ENCODE measurements around the gene IL17RD. TPM values are rescaled to one million over a fixed set of nuclear protein-coding genes. Genes with fewer than 3 reads are reported as not detected.

Gene IL17RD
- total and polyA plus RNA-seq, 10 of the 15 experiments (the other 5 are each of a cell fraction or from before 2014, with no cell fraction given), result 0.01 to 0.08 (median 0.04) TPM; not detected in 3

DNA sequence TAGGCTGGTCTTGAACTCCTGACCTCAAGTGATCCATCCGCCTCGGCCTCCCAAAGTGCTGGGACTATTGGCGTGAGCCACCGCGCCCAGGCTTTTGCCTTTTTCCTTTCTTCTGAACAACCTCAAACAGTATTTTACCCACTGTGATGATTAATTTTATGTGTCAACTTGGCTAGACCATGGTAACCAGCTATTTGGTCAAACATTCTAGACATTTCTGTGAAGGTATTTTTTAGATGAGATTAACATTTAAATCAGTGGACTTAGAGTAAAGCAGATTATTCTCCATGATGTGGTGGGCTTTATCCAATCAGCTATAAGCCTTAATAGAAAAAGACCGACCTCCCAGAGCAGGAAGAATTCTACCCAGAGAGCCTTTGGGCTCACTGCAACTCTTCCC, 98.7 kb downstream of the IL17RD start (continued):
- no peak for TF ChIP-seq RAD21 (IDR thresholded peaks at IDR 0.05; ENCODE audit: insufficient read depth, low read depth, low read length)
- no peak for TF ChIP-seq BACH1 (IDR thresholded peaks at IDR 0.05; ENCODE audit: borderline replicate concordance)
- no peak for TF ChIP-seq NR2C2 (IDR thresholded peaks at IDR 0.05; ENCODE audit: borderline replicate concordance, control insufficient read depth, insufficient read length, low read depth)
- no peak for TF ChIP-seq NFYB (IDR thresholded peaks at IDR 0.05; ENCODE audit: insufficient read depth, low read depth, low read length)
- no peak for TF ChIP-seq CBX5 (IDR thresholded peaks at IDR 0.05; ENCODE audit: low read depth)
- TF ChIP-seq, protein P1, sequence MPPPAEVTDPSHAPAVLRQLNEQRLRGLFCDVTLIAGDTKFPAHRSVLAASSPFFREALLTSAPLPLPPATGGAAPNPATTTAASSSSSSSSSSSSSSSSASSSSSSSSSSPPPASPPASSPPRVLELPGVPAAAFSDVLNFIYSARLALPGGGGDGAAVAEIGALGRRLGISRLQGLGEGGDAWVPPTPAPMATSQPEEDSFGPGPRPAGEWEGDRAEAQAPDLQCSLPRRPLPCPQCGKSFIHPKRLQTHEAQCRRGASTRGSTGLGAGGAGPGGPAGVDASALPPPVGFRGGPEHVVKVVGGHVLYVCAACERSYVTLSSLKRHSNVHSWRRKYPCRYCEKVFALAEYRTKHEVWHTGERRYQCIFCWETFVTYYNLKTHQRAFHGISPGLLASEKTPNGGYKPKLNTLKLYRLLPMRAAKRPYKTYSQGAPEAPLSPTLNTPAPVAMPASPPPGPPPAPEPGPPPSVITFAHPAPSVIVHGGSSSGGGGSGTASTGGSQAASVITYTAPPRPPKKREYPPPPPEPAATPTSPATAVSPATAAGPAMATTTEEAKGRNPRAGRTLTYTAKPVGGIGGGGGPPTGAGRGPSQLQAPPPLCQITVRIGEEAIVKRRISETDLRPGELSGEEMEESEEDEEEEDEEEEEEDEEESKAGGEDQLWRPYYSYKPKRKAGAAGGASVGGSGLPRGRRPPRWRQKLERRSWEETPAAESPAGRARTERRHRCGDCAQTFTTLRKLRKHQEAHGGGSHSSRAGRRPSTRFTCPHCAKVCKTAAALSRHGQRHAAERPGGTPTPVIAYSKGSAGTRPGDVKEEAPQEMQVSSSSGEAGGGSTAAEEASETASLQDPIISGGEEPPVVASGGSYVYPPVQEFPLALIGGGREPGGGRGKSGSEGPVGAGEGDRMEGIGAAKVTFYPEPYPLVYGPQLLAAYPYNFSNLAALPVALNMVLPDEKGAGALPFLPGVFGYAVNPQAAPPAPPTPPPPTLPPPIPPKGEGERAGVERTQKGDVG (CRISPR knock-in tag; IDR thresholded peaks at IDR 0.05), result no peak
- no peak for TF ChIP-seq ESRRA (IDR thresholded peaks at IDR 0.05; ENCODE audit: low read length)
- no peak for TF ChIP-seq CREM (IDR thresholded peaks at IDR 0.05; ENCODE audit: low read depth)

DNA sequence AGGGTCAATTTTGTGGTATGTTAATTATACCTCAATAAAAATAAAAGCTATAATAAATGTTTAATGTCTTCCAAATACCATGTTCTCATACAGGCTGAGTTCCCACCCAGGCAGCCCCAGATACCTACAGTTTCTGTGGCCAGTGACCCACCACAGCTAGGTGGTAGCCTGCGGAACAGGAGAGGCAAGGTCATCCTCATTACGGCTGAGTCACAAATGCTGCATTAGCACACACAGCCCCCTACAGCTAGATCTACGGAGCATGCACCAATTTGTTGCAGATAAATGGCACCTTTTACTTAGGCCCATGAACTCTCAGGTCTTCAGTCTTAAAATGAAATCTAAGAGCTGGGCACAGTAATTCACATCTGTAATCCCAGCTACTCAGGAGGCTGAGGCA, 99.6 kb downstream of the IL17RD start:
- no peaks in the 10 kb centered on the region for H3K36me3 ChIP-seq (ENCODE audit: control insufficient read depth in 2 of 2, insufficient read depth in 2 of 2, low read length in 1 of 2)
- 98% methylated on average over 3 of the region's 3 CpGs for WGBS (ENCODE audit: insufficient coverage, insufficient replicate concordance, low lambda C conversion rate, missing lambda C conversion rate)
- in situ Hi-C loops (cut with MboI), result no loop called here
- H3K4me2 ChIP-seq (ENCODE audit: control insufficient read depth, insufficient read depth), result no peak overlapping the region
- no peak overlapping the region for H3K9ac ChIP-seq (ENCODE audit: control insufficient read depth, insufficient read depth, low read length)
- no peaks in the 10 kb centered on the region for H4K20me1 ChIP-seq (ENCODE audit: control insufficient read depth, insufficient read depth)
- POLR2A ChIA-PET, result interaction anchor here (0.6 to 1.4 kb wide), 3 partner anchors 19 to 169 kb away, joined by 3 to 4 read pairs (median 4); no protein-coding TSS in a partner anchor
- H3K27ac ChIP-seq (ENCODE audit: control insufficient read depth, insufficient read depth), result no peak overlapping the region
- H3K4me1 ChIP-seq (ENCODE audit: control insufficient read depth, insufficient read depth, low read length), result peaks cover 4% of the 10 kb centered on the region
- CTCF ChIA-PET, result interaction anchor here (1.4 to 6.4 kb wide), 3 partner anchors 61 to 77 kb away, joined by 4 to 29 read pairs (median 5); no protein-coding TSS in a partner anchor
- DNase-seq (ENCODE audit: low read depth, low spot score), result no peak
- FAIRE-seq, result no peak
- intact Hi-C loops (cut with micrococcal nuclease; ENCODE audit: unreplicated experiment), result loop anchor here (10.0 kb wide), 1 partner anchor 361 kb away; no protein-coding TSS in a partner anchor
- RAD21 ChIA-PET (ENCODE audit: unreplicated experiment), result interaction anchor here (1.6 kb wide), 1 partner anchor 60 kb away, joined by 5 read pairs; no protein-coding TSS in a partner anchor
- no peaks in the 10 kb centered on the region for H3K79me2 ChIP-seq (ENCODE audit: control insufficient read depth, insufficient read depth, low read length)
- BruUV-seq (replicated peaks), result no TSS peak
- SMC1A ChIA-PET (ENCODE audit: uncharacterized antibody, unreplicated experiment), result interaction anchor here (0.5 to 1.4 kb wide), 7 partner anchors 8 to 311 kb away, joined by 3 to 4 read pairs (median 3); no protein-coding TSS in a partner anchor
- no peak overlapping the region for H2AFZ ChIP-seq (ENCODE audit: control insufficient read depth, low read depth, low read length)
- no peak overlapping the region for H3K4me3 ChIP-seq
- no peaks in the 10 kb centered on the region; the same call in 2 of the 3 replicates for H3K9me3 ChIP-seq (replicated peaks; ENCODE audit: control insufficient read depth, insufficient read depth, low read length)
- no peaks in the 10 kb centered on the region for H3K27me3 ChIP-seq (replicated peaks in 1 of 2; ENCODE audit: control insufficient read depth in 2 of 2, insufficient read depth in 2 of 2, low read length in 1 of 2)
- ATAC-seq, result no peak
- no peak for TF ChIP-seq BACH1 (IDR thresholded peaks at IDR 0.05; ENCODE audit: borderline replicate concordance)
- TF ChIP-seq EP300 (IDR thresholded peaks at IDR 0.05; ENCODE audit: borderline replicate concordance in 1 of 2, control insufficient read depth in 1 of 2, low read depth in 2 of 2, low read length in 2 of 2), result no peak
- TF ChIP-seq SMAD1 (IDR thresholded peaks at IDR 0.05; ENCODE audit: low read depth, partially characterized antibody), result no peak
- TF ChIP-seq, protein P2, sequence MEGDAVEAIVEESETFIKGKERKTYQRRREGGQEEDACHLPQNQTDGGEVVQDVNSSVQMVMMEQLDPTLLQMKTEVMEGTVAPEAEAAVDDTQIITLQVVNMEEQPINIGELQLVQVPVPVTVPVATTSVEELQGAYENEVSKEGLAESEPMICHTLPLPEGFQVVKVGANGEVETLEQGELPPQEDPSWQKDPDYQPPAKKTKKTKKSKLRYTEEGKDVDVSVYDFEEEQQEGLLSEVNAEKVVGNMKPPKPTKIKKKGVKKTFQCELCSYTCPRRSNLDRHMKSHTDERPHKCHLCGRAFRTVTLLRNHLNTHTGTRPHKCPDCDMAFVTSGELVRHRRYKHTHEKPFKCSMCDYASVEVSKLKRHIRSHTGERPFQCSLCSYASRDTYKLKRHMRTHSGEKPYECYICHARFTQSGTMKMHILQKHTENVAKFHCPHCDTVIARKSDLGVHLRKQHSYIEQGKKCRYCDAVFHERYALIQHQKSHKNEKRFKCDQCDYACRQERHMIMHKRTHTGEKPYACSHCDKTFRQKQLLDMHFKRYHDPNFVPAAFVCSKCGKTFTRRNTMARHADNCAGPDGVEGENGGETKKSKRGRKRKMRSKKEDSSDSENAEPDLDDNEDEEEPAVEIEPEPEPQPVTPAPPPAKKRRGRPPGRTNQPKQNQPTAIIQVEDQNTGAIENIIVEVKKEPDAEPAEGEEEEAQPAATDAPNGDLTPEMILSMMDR (IDR thresholded peaks at IDR 0.05 in 2 of 3, conservative IDR thresholded peaks at IDR 0.05 in 1 of 3; ENCODE audit: control insufficient read depth in 2 of 3, extremely low read depth in 1 of 3, insufficient read depth in 1 of 3, low read depth in 3 of 3, low read length in 3 of 3), result no peak
- no peak for TF ChIP-seq NRF1 (conservative IDR thresholded peaks at IDR 0.05; ENCODE audit: low read depth, low read length)
- no peak for TF ChIP-seq HCFC1 (IDR thresholded peaks at IDR 0.05; ENCODE audit: low read length)
- no peak for TF ChIP-seq SUPT20H (IDR thresholded peaks at IDR 0.05; ENCODE audit: borderline replicate concordance, control insufficient read depth, low read depth, low read length)
- TF ChIP-seq, protein P3, sequence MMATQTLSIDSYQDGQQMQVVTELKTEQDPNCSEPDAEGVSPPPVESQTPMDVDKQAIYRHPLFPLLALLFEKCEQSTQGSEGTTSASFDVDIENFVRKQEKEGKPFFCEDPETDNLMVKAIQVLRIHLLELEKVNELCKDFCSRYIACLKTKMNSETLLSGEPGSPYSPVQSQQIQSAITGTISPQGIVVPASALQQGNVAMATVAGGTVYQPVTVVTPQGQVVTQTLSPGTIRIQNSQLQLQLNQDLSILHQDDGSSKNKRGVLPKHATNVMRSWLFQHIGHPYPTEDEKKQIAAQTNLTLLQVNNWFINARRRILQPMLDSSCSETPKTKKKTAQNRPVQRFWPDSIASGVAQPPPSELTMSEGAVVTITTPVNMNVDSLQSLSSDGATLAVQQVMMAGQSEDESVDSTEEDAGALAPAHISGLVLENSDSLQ (IDR thresholded peaks at IDR 0.05), result no peak

Data from GM12878 (cell line).